IMR-90 (cell line): Measurements from ENCODE around the gene PANK2.

Experiments
- BHLHE40 ChIP-seq: fragments of 150-350 bp; IDR thresholded peaks from 2 replicates; pipeline ENCODE4 v1.6.1; 2016; ENCODE audit warnings: mild to moderate bottlenecking, low read depth, low read length
- CEBPB ChIP-seq: IDR thresholded peaks from 2 replicates; pipeline ENCODE4 v1.6.1; 2012; ENCODE audit warnings: low read depth, low read length, improper control_type of control experiment
- FOS ChIP-seq: fragments of 150-350 bp; IDR thresholded peaks from 2 replicates; pipeline ENCODE4 v1.6.1; 2016; ENCODE audit warnings: low read depth, low read length
- MAZ ChIP-seq: IDR thresholded peaks from 2 replicates; pipeline ENCODE4 v1.6.1; 2012; ENCODE audit warnings: low read depth, mild to moderate bottlenecking, low read length, improper control_type of control experiment, moderate library complexity, borderline replicate concordance
- POLR2A ChIP-seq: IDR thresholded peaks from 2 replicates; pipeline ENCODE4 v1.6.1; 2012; ENCODE audit warnings: mild to moderate bottlenecking, low read depth, low read length
- TF ChIP-seq, protein P1 (sequence below): conservative IDR thresholded peaks from 2 replicates; pipeline ENCODE4 v1.5.1; 2012; ENCODE audit warnings: mild to moderate bottlenecking, low read depth, low read length, improper control_type of control experiment

DNA sequence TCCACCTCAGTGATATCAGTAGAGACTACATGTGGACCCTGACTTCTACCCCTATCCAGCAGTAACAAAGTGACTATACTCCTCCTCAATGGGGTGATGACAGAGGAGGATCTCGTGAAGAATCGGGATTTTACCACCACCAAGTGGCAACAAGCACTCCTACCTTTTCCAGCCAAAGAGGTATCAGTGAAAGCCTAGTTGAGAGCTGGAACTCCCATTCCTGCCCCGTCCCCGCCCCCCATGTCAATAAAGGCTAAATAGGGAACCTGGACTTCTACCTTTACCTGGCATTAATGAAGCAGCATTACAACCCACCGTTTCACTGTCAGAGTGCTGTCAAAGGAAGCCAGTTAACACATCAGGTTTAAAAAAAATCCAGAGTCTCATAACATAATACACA is 80.8 kb downstream of the PANK2 start:
- TF ChIP-seq, protein P1, sequence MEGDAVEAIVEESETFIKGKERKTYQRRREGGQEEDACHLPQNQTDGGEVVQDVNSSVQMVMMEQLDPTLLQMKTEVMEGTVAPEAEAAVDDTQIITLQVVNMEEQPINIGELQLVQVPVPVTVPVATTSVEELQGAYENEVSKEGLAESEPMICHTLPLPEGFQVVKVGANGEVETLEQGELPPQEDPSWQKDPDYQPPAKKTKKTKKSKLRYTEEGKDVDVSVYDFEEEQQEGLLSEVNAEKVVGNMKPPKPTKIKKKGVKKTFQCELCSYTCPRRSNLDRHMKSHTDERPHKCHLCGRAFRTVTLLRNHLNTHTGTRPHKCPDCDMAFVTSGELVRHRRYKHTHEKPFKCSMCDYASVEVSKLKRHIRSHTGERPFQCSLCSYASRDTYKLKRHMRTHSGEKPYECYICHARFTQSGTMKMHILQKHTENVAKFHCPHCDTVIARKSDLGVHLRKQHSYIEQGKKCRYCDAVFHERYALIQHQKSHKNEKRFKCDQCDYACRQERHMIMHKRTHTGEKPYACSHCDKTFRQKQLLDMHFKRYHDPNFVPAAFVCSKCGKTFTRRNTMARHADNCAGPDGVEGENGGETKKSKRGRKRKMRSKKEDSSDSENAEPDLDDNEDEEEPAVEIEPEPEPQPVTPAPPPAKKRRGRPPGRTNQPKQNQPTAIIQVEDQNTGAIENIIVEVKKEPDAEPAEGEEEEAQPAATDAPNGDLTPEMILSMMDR, result no peak
- TF ChIP-seq POLR2A (no peak), BHLHE40 (no peak), CEBPB (no peak), FOS (no peak), MAZ (no peak)
